Fibroblast of lung (primary cell): Measurements from ENCODE around the gene PPARGC1A.

ENCODE experiments used
- CTCF ChIP-seq, 2 donors: IDR thresholded peaks in 1 of 2; conservative IDR thresholded peaks in 1 of 2; 1 replicate in 1 of 2; 2 replicates in 1 of 2; pipeline ENCODE4 v1.5.1; 2011 to 2012; ENCODE audit warnings: low read length in 2 of 2, control low read depth in 1 of 2, inconsistent platforms in 1 of 2, low read depth in 1 of 2, mild to moderate bottlenecking in 1 of 2
- EZH2 ChIP-seq: IDR thresholded peaks from 2 replicates; pipeline ENCODE4 v1.5.1; 2012; ENCODE audit warnings: low read length, control low read depth, mild to moderate bottlenecking; ENCODE audit errors: missing control alignments

GRCh38 chr4:23782778-23783437, 106.9 kb downstream of the PPARGC1A start:
- no peak for TF ChIP-seq CTCF (conservative IDR thresholded peaks at IDR 0.05 in 1 of 2, IDR thresholded peaks at IDR 0.05 in 1 of 2; ENCODE audit: low read depth in 1 of 2, low read length in 2 of 2)
- no peak for TF ChIP-seq EZH2
